Heart left ventricle (tissue), 13 donors: ENCODE measurements around the gene KHK.

ENCODE experiments used
- CTCF ChIP-seq, 12 donors: fragments of 200-600 bp; sonication (generic) in 4 of 12; IDR thresholded peaks; one replicate each; pipeline versions ENCODE4 v1.5.0 to v1.8.0; 2018 to 2022; ENCODE audit warnings: antibody characterized with exemption in 12 of 12, mild to moderate bottlenecking in 5 of 12
- POLR2A ChIP-seq, 2 donors: fragments of 450-650 bp; IDR thresholded peaks; one replicate each; pipeline ENCODE4 v1.6.1; 2017; ENCODE audit warnings: antibody characterized with exemption in 2 of 2, mild to moderate bottlenecking in 2 of 2, moderate library complexity in 2 of 2
- donor health status: ischemic (EF 13 %, LVEDD 7.1; RV severe dilation, severe dysfunction).
- donor health status: DM: no; HTN: yes; CAD: no.
- donor health status: DM: no; HTN: no; CAD: no.
- donor health status: ischemic (EF 25% LVEDD 6.9; RV normal size, moderate dysfunction).
- donor health status: ischemic (EF 25% LVEDD 5.7; RV mildly dilated, moderate dysfunction).
- donor health status: ischemic (EF 35%, LVEDD 5.7; RV mildly dilated, moderate dysfunction).
- donor health status: nonischemic (EF 11% LVEDD 7.7; RV severe dilation, severe dysfunction).
- donor health status: DM: yes; HTN: yes; CAD: no.
- donor health status: PGD.
- donor health status: ischemic (EF 29% LVEDD 5.4; RV normal size, mild dysfunction).
- donor health status: nonischemic (EF 23%, LVEDD 6.1; RV moderate dilation, normal function).

- TF ChIP-seq CTCF (IDR thresholded peaks at IDR 0.05) (no peak), POLR2A (IDR thresholded peaks at IDR 0.05) (no peak)
Measured at GRCh38 chr2:27133195-27133875, 46.8 kb downstream of the KHK start.
